ENCODE measurements around the gene NPIPB6.

- TF ChIP-seq SP1 (IDR thresholded peaks at IDR 0.05) = peak; percentile 68
- TF ChIP-seq MAX (IDR thresholded peaks at IDR 0.05) = no peak
- no peak for TF ChIP-seq CTCF (IDR thresholded peaks at IDR 0.05; ENCODE audit: low read depth, low read length, missing input control)
- TF ChIP-seq GABPA (IDR thresholded peaks at IDR 0.05 in 1 of 2, conservative IDR thresholded peaks at IDR 0.05 in 1 of 2) = no peak
- no peak for TF ChIP-seq EGR1 (IDR thresholded peaks at IDR 0.05; ENCODE audit: low read depth in 2 of 2)
- no peak for TF ChIP-seq ATF3 (IDR thresholded peaks at IDR 0.05)
- peak; percentile 53 for TF ChIP-seq REST (IDR thresholded peaks at IDR 0.05)
- no peak for TF ChIP-seq YY1 (IDR thresholded peaks at IDR 0.05)
- no peak for TF ChIP-seq TAF1 (conservative IDR thresholded peaks at IDR 0.05)
Observed at GRCh38 chr16:28307936-28308335, 55.4 kb downstream of the NPIPB6 start.

All from liver (tissue), 3 donors.